Measurements from ENCODE around the gene CNFN. TPM values are rescaled to one million over a fixed set of nuclear protein-coding genes. Genes with fewer than 3 reads are reported as not detected.

Gene CNFN
- total RNA-seq, 1 donor from 2014 or later = not detected

DNA sequence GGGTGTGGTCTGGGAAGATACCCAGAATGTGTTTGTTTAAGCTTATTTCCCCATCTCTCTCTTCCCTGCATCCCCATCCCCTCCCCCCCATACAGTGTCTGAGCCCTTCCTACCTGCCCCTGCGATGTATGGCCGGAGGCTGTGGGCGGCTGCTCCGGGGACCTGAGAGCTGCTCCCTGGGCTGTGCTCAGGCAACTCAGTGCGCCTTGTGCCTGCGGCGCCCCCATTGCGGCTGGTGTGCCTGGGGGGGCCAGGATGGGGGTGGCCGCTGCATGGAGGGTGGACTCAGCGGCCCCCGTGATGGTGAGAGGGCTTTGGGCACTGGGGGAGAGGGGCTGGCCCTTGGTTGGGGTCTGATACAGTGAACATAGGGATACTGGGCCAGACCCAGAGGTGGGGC lies 21.7 kb downstream of the CNFN start:
- no peak for DNase-seq (ENCODE audit: low spot score)
- Mint-ChIP-seq H3K36me3 (ENCODE audit: low read depth) (peaks cover 17% of the 10 kb centered on the region), H3K27me3 (ENCODE audit: low read depth) (no peaks in the 10 kb centered on the region), H3K4me1 (ENCODE audit: low read depth) (peaks cover 12% of the 10 kb centered on the region), H3K27ac (ENCODE audit: unreplicated experiment) (no peak overlapping the region), H3K9me3 (ENCODE audit: low read depth) (peaks cover 8% of the 10 kb centered on the region), H3K4me3 (ENCODE audit: unreplicated experiment) (no peak overlapping the region)
- TF ChIP-seq, protein P1, sequence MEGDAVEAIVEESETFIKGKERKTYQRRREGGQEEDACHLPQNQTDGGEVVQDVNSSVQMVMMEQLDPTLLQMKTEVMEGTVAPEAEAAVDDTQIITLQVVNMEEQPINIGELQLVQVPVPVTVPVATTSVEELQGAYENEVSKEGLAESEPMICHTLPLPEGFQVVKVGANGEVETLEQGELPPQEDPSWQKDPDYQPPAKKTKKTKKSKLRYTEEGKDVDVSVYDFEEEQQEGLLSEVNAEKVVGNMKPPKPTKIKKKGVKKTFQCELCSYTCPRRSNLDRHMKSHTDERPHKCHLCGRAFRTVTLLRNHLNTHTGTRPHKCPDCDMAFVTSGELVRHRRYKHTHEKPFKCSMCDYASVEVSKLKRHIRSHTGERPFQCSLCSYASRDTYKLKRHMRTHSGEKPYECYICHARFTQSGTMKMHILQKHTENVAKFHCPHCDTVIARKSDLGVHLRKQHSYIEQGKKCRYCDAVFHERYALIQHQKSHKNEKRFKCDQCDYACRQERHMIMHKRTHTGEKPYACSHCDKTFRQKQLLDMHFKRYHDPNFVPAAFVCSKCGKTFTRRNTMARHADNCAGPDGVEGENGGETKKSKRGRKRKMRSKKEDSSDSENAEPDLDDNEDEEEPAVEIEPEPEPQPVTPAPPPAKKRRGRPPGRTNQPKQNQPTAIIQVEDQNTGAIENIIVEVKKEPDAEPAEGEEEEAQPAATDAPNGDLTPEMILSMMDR (IDR thresholded peaks at IDR 0.05) = no peak

DNA sequence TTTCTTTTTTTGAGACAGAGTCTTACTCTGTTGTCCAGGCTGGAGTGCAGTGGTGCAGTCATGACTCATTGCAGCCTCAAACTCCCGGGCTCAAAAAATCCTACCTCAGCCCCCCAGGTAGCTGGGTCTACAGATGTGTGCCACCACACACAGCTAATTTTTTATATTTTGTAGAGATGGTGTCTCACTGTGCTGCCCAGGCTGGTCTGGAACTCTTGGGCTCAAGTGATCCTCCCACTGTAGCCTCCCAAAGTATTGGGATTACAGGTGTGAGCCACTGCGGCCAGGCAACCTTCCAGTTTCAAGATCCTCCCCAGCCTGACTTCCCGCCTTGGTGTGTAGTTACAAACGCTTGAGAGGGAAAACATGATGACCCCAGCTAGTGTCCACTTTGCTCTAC lies 22.2 kb downstream of the CNFN start:
- Mint-ChIP-seq H3K36me3 (ENCODE audit: low read depth) (peaks cover 21% of the 10 kb centered on the region), H3K27ac (ENCODE audit: unreplicated experiment) (no peak overlapping the region), H3K27me3 (ENCODE audit: low read depth) (no peaks in the 10 kb centered on the region), H3K4me1 (ENCODE audit: low read depth) (peaks cover 12% of the 10 kb centered on the region), H3K9me3 (ENCODE audit: low read depth) (peaks cover 8% of the 10 kb centered on the region), H3K4me3 (ENCODE audit: unreplicated experiment) (no peak overlapping the region)
- TF ChIP-seq, protein P1 (IDR thresholded peaks at IDR 0.05) = no peak
- no peak for DNase-seq (ENCODE audit: low spot score)

DNA sequence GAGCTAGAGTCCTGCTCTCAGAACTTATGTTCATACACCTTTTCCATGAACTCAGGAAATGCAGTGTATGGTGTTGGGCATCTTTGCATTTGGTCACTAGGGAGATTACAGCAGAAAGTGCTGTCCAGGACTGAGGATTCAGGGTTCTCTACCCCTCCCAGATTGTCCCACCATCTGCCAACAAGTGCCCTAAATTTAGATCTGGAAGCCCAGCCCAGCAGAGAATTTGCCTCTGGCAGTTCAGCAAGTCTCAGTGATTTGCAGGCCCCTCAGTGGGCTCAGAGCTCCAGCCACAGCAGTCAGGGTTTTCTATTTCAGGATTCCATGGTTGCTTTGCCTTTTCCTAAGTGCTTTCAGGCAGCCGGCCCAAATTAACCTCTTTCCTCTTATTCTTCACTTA lies 23.4 kb downstream of the CNFN start:
- Mint-ChIP-seq H3K27me3 (ENCODE audit: low read depth) (no peaks in the 10 kb centered on the region), H3K27ac (ENCODE audit: unreplicated experiment) (no peak overlapping the region), H3K9me3 (ENCODE audit: low read depth) (peaks cover 8% of the 10 kb centered on the region), H3K36me3 (ENCODE audit: low read depth) (peaks cover 22% of the 10 kb centered on the region), H3K4me3 (ENCODE audit: unreplicated experiment) (no peak overlapping the region), H3K4me1 (ENCODE audit: low read depth) (peaks cover 12% of the 10 kb centered on the region)
- TF ChIP-seq, protein P1 (IDR thresholded peaks at IDR 0.05) = no peak
- no peak for DNase-seq (ENCODE audit: low spot score)

DNA sequence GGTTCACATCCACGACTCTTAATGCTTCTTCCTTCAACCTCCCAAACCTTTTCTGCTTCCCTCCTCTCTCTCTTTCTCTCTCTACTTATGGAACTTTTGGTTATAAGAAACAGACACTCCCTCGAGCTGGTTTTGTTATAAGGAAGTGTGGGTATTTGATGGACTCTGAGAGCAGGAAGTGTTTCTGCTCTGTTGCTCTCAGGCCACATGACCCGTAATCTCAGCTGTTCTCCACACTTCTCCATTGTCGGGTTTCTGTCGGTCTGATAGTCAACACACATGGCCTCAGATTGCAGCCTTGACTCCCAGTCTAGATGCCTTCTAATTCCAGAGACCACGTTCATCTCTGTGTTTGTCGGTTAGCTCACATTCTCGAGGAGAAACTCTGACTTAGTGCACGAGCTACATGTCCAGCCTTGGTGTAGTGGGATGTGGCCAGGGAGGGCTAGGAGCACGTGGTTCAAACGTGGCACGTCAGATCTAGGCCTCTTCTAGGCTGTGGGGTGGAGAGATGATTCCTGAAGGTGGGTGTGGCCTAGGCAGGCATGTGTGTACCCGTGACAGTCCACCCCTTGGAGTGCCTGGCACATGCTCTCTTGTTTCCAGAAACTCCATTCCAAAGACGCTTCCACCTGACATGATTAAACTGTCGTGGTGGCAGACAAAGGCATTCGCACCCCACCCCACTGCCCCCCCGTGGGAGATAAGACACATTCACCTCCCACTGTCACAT lies 26.3 kb downstream of the CNFN start:
- Mint-ChIP-seq H3K9me3 (ENCODE audit: low read depth) (peaks cover 8% of the 10 kb centered on the region), H3K4me3 (ENCODE audit: unreplicated experiment) (no peak overlapping the region), H3K36me3 (ENCODE audit: low read depth) (peaks cover 26% of the 10 kb centered on the region), H3K27ac (ENCODE audit: unreplicated experiment) (no peak overlapping the region), H3K27me3 (ENCODE audit: low read depth) (no peaks in the 10 kb centered on the region), H3K4me1 (ENCODE audit: low read depth) (peaks cover 19% of the 10 kb centered on the region)
- TF ChIP-seq, protein P1 (IDR thresholded peaks at IDR 0.05) = no peak
- DNase-seq (ENCODE audit: low spot score) = no peak

DNA sequence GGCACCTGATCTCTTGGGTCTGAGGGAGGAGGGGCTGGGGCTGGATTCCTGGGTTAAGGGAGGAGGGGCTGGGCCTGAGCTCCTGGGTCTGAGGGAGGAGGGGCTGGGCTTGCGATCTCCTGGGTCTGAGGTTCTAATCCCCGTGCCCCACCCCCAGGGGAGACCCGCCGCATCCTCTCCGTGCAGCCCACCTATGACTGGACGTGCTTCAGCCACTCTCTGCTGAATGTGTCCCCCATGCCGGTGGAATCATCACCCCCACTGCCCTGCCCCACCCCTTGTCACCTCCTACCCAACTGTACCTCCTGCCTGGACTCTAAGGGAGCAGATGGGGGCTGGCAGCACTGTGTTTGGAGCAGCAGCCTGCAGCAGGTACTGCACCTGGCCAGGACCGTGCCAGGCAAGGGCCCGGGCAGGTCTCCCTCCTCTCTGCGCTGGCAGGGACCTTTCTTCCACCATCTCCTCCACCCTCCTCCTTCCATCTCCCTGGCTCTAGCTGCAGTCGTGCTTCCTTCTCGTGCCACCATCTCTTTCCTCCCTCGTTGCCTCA lies 27.1 kb downstream of the CNFN start:
- no peak for DNase-seq (ENCODE audit: low spot score)
- Mint-ChIP-seq H3K4me1 (ENCODE audit: low read depth) (peaks cover 19% of the 10 kb centered on the region), H3K27me3 (ENCODE audit: low read depth) (no peaks in the 10 kb centered on the region), H3K36me3 (ENCODE audit: low read depth) (peaks cover 26% of the 10 kb centered on the region), H3K4me3 (ENCODE audit: unreplicated experiment) (no peak overlapping the region), H3K27ac (ENCODE audit: unreplicated experiment) (no peak overlapping the region), H3K9me3 (ENCODE audit: low read depth) (peaks cover 8% of the 10 kb centered on the region)
- TF ChIP-seq, protein P1 (IDR thresholded peaks at IDR 0.05) = no peak

Data from chondrocyte (in vitro differentiated cells).